AG04449 (cell line): Measurements from ENCODE around the gene PIK3R1.

Source experiments
- CTCF ChIA-PET: fragments of 350-600 bp; formaldehyde crosslinking; extraction: SDS; loops from one replicate; lab custom pipeline; 2021; ENCODE audit warnings: antibody characterized with exemption; lab: Yijun Ruan, JAX
- POLR2A ChIA-PET: fragments of 400-600, 350-600 bp; formaldehyde crosslinking; extraction: SDS; loops from one replicate; lab custom pipeline; 2020; ENCODE audit warnings: antibody characterized with exemption, inconsistent platforms; lab: Yijun Ruan, JAX
- DNase-seq: peaks from one replicate; pipeline ENCODE4 v3.0.0-alpha.2; 2010; ENCODE audit warnings: low read depth, low spot score
- H3K4me3 ChIP-seq: 2 replicates; pipeline ENCODE4 v1.5.1; 2011; ENCODE audit warnings: low read depth, mild to moderate bottlenecking, control low read depth, low read length
- TF ChIP-seq, protein P1 (sequence below): IDR thresholded peaks from one replicate; pipeline ENCODE4 v1.5.1; 2011; ENCODE audit warnings: mild to moderate bottlenecking, moderate library complexity, low read length, control low read depth, inconsistent platforms; ENCODE audit not compliant: insufficient read depth; ENCODE audit errors: missing control alignments

The PIK3R1 gene

GRCh38 chr5:68319706-68320412 is 104.3 kb downstream of the PIK3R1 start:
- POLR2A ChIA-PET, result no interaction called here
- H3K4me3 ChIP-seq, result no peak overlapping the region
- DNase-seq, result no peak
- CTCF ChIA-PET, result interaction anchor here (1.4 to 1.5 kb wide), 2 partner anchors 9 to 10 kb away, joined by 3 to 4 read pairs; no protein-coding TSS in a partner anchor
- TF ChIP-seq, protein P1, sequence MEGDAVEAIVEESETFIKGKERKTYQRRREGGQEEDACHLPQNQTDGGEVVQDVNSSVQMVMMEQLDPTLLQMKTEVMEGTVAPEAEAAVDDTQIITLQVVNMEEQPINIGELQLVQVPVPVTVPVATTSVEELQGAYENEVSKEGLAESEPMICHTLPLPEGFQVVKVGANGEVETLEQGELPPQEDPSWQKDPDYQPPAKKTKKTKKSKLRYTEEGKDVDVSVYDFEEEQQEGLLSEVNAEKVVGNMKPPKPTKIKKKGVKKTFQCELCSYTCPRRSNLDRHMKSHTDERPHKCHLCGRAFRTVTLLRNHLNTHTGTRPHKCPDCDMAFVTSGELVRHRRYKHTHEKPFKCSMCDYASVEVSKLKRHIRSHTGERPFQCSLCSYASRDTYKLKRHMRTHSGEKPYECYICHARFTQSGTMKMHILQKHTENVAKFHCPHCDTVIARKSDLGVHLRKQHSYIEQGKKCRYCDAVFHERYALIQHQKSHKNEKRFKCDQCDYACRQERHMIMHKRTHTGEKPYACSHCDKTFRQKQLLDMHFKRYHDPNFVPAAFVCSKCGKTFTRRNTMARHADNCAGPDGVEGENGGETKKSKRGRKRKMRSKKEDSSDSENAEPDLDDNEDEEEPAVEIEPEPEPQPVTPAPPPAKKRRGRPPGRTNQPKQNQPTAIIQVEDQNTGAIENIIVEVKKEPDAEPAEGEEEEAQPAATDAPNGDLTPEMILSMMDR, result no peak

- CTCF ChIA-PET, result interaction anchor here (1.0 to 1.5 kb wide), 3 partner anchors 9 to 15 kb away, joined by 3 to 4 read pairs (median 3); no protein-coding TSS in a partner anchor
- DNase-seq, result no peak
- POLR2A ChIA-PET, result no interaction called here
- no peak overlapping the region for H3K4me3 ChIP-seq
- TF ChIP-seq, protein P1, result no peak
Measured at GRCh38 chr5:68320413-68320986, 104.9 kb downstream of the PIK3R1 start.

DNA sequence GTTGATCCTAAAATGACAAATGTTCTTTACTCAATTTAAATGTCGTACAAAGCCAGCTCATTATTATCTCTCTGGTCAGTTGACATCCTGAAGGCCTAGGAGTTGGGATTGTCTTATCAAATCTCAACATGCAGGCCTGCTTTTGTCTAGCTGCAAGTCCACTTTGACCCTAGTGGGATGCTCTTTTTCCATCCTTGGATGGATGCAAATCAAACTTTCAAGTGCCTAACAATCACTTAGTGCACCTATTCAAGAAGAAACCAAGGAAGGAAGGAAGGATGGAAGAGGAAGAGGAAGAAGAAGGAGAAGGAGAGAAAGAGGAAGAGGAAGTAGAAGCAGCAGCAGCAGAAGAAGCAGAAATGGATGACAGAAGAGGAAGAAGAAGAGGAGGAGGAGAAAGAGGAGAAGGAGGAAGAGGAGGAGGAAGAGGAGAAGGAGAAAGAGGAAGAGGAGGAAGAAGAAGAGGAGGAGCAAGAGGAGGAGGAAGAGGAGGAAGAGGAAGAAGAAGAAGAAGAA is 109.6 kb downstream of the PIK3R1 start:
- ChIA-PET CTCF (interaction anchor here (1.2 kb wide), 1 partner anchor 9 kb away, joined by 3 read pairs; no protein-coding TSS in a partner anchor), POLR2A (no interaction called here)
- TF ChIP-seq, protein P1, result no peak
- H3K4me3 ChIP-seq, result no peak overlapping the region
- DNase-seq, result no peak

DNA sequence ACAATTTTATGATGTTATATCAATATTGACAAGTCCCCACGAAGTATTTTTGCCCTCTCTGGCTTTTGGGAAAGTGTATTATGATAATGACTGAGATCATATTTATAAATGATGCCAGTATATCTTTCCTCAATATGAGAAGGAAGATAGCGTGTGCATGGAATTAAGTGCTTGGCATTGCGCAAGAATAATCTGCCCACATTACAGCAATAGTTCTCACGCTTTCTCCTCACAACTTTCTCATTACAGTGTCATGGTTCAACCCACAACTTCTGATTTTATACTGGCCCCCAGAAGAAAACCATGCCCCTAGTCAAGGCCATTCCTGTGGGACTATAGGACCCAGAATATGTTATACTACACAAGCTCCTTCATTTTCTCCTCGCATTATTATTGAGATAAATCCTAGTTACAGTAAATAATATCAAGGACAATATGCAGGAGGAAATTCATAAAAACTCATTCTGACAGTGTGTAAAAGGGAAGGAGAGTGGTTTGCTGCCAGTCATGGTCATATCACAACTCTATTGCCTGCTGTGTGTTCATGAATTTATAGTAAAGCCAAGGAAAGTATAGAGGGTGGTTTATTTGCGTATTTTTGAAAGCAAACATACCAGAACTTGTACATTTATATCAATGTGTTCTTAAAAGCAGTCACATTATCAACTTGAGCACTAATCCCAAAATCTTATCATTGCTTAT is 114.1 kb downstream of the PIK3R1 start:
- ChIA-PET POLR2A (no interaction called here), CTCF (interaction anchor here (0.7 to 1.9 kb wide), 3 partner anchors 9 to 43 kb away, joined by 4 to 7 read pairs (median 5); no protein-coding TSS in a partner anchor)
- no peak overlapping the region for H3K4me3 ChIP-seq
- TF ChIP-seq, protein P1, result no peak
- DNase-seq, result no peak

DNA sequence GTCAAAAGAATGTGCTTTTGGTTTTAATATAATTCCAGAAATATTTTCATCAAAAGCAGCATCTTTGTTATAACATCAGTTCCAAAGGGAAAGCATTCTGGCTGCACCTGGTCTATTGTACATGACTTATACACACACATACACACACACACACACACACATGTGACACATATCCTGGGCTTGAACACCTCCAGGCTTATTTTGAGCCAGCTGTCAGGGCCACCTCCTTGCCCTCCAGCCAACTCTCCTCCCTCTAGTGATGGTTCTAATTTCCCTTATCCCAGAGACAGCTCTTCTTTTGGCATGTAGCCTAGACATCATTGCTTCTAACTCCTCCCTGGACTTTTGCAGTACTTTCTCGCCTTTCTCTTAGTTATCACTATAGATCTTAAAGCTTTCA is 115.0 kb downstream of the PIK3R1 start:
- TF ChIP-seq, protein P1, result no peak
- no peak for DNase-seq

More for the DNA sequence above, 115.0 kb downstream of the PIK3R1 start:
- ChIA-PET CTCF (interaction anchor here (1.4 to 1.9 kb wide), 2 partner anchors 33 to 44 kb away, joined by 5 to 7 read pairs; no protein-coding TSS in a partner anchor), POLR2A (no interaction called here)
- H3K4me3 ChIP-seq, result no peak overlapping the region
